Myocyte (in vitro differentiated cells): ENCODE data around the gene KDM3A. TPM values are rescaled to one million over a fixed set of nuclear protein-coding genes. Genes with fewer than 3 reads are reported as not detected.
"Not testable (repeated sequence)": the region's sequence is repeated elsewhere in the genome, so short reads cannot be mapped to it uniquely, and the experiment has no call there.

Experiments used
- DNase-seq: peaks from one replicate; pipeline ENCODE4 v3.0.0-alpha.2; 2012; ENCODE audit warnings: low read depth
- total RNA-seq: library from RNA; depleted of rRNA; stranded (reverse); fragments of >200 nt; gene quantifications from 2 replicates; pipeline ENCODE4 v1.2.3, GENCODE V29; 2014

The KDM3A gene
- total RNA-seq, 1 donor from 2014 or later, result 26.1 TPM

- DNase-seq, result no peak
These were observed 34.9 kb downstream of the KDM3A start for GRCh38 chr2:86476092-86476491.

GRCh38 chr2:86476918-86477317 lies 35.7 kb downstream of the KDM3A start:
- DNase-seq, result no peak

GRCh38 chr2:86477349-86477748 lies 36.2 kb downstream of the KDM3A start:
- no peak for DNase-seq

GRCh38 chr2:86480105-86480504 lies 38.9 kb downstream of the KDM3A start:
- peak; percentile 30 for DNase-seq

GRCh38 chr2:86482034-86482433 lies 40.9 kb downstream of the KDM3A start:
- DNase-seq, result no peak

- peak; percentile 72 for DNase-seq
These were observed 43.2 kb downstream of the KDM3A start for GRCh38 chr2:86484385-86484784.

GRCh38 chr2:86485103-86485502 lies 43.9 kb downstream of the KDM3A start:
- DNase-seq, result no peak

GRCh38 chr2:86485802-86486201 lies 44.6 kb downstream of the KDM3A start:
- DNase-seq, result no peak

- DNase-seq, result no peak
These were observed 45.9 kb downstream of the KDM3A start for GRCh38 chr2:86487062-86487461.

- no peak for DNase-seq
These were observed 47.5 kb downstream of the KDM3A start for GRCh38 chr2:86488561-86489250.

GRCh38 chr2:86489542-86489941 lies 48.4 kb downstream of the KDM3A start:
- DNase-seq, result no peak

GRCh38 chr2:86490245-86490644 lies 49.1 kb downstream of the KDM3A start:
- DNase-seq, result no peak

- DNase-seq, result no peak
These were observed 49.9 kb downstream of the KDM3A start for GRCh38 chr2:86491088-86491487.

- DNase-seq, result peak; percentile 80
These were observed 50.9 kb downstream of the KDM3A start for GRCh38 chr2:86492048-86492453.

- DNase-seq, result not testable (repeated sequence)
These were observed 55.2 kb downstream of the KDM3A start for GRCh38 chr2:86496391-86496790.

GRCh38 chr2:86498468-86499260 lies 57.5 kb downstream of the KDM3A start:
- DNase-seq, result no peak

- DNase-seq, result no peak
These were observed 58.2 kb downstream of the KDM3A start for GRCh38 chr2:86499326-86499725.

GRCh38 chr2:86500325-86501083 lies 59.3 kb downstream of the KDM3A start:
- no peak for DNase-seq

GRCh38 chr2:86507600-86507999 lies 66.4 kb downstream of the KDM3A start:
- DNase-seq, result peak; percentile 52

- DNase-seq, result no peak
These were observed 69.3 kb downstream of the KDM3A start for GRCh38 chr2:86510436-86510933.

- no peak for DNase-seq
These were observed 70.9 kb downstream of the KDM3A start for GRCh38 chr2:86512034-86512433.

GRCh38 chr2:86512892-86513291 lies 71.7 kb downstream of the KDM3A start:
- peak; percentile 73 for DNase-seq
